ENCODE data around the gene CTRB1. TPM values are rescaled to one million over a fixed set of nuclear protein-coding genes. Genes with fewer than 3 reads are reported as not detected.

The CTRB1 gene
- polyA plus RNA-seq, 1 donor, result not detected

DNA sequence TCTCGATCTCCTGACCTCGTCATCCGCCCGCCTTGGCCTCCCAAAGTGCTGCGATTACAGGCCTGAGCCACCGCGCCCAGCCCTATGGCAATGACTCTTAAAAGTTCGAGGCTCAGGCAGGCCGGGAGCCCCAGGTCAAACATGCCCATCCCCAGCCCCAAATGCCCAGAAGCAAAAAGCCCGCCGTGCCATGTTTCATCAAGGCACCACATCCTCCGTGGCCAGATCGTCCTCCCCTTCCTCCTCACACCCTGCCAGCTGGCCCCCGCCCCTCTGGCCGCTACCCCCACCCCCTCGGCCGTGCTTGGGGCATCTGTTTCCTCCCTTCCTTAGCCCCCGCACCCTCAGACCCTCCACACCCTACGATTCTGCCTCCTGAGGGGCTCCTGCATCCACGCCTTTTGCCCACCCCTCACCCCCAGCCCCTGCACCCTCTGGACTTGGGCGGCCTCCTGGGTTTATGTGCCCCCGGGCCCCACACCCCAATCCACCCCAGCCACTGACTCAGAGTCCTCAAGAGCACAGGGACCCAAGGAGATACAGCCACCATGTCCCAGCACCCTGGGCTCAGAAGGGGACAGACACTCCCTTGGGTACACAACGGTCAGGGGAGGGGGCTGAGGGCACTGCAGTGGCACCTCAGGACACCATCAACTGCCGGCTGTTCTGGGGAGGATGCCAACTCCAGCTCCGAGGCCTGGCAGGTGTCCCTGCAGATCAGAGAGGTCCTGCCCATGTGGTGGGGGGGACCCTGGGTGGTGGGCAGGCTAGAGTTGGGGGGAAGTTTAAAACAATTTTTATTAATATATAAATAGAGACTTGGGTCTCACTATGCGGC, 7.1 kb downstream of the CTRB1 start:
- H3K4me3 ChIP-seq (ENCODE audit: low read length), result no peak overlapping the region
- H3K9me3 ChIP-seq (ENCODE audit: control insufficient read depth, low read depth, low read length), result no peaks in the 10 kb centered on the region
- H3K36me3 ChIP-seq (ENCODE audit: control insufficient read depth, insufficient read depth, low read length), result peaks cover 34% of the 10 kb centered on the region
- no peak overlapping the region for H3K27ac ChIP-seq (ENCODE audit: low read length)
- DNase-seq, result no peak
- H3K4me1 ChIP-seq (ENCODE audit: control insufficient read depth, insufficient read depth, low read length), result no peaks in the 10 kb centered on the region
- no peaks in the 10 kb centered on the region for H3K27me3 ChIP-seq (ENCODE audit: control insufficient read depth, insufficient read depth, low read length)
- WGBS (ENCODE audit: insufficient coverage, low lambda C conversion rate), result no CpG with 5 or more reads among the region's 26 CpGs

DNA sequence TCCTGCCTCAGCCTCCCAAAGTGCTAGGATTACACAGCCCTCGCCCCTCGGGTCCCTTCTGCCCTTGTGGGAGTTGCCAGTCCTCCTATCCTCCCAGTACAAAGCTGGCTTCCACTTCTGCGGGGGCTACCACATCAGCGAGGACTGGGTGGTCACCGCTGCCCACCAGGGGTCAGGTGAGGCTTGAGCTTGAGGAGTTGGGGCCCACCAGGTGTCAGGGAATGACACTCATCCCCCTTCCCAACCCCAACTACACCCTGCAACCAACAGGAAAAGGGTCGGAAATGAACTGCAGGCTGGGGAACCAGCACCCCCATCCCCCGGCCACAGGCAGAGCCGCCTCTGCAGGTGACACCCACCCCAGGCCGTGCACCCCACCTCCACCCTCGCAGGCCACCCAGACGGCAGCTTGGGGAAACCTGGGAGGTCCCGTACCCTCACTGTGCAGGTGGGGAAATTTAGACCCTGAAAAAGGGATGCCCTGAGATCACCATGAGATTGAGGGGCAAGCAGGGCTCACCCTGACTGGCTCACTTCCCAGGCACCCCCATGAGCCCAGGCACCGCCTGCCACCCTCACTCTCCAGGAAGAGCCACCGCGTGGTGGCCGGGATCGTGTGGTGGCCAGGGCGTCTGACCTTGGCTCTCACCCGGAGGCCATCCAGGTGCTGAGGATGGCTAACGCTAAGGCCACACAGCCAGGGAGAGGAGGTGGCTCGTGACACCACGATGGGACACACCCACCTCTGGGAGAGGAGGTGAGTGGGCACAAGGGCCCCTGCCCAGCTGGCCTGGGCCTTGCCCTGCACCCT, 8.0 kb downstream of the CTRB1 start:
- Histone ChIP-seq H3K36me3 (ENCODE audit: control insufficient read depth, insufficient read depth, low read length) (peaks cover 40% of the 10 kb centered on the region), H3K27ac (ENCODE audit: low read length) (no peak overlapping the region), H3K4me1 (ENCODE audit: control insufficient read depth, insufficient read depth, low read length) (no peaks in the 10 kb centered on the region), H3K9me3 (ENCODE audit: control insufficient read depth, low read depth, low read length) (no peaks in the 10 kb centered on the region), H3K4me3 (ENCODE audit: low read length) (no peak overlapping the region), H3K27me3 (ENCODE audit: control insufficient read depth, insufficient read depth, low read length) (no peaks in the 10 kb centered on the region)
- WGBS (ENCODE audit: insufficient coverage, low lambda C conversion rate), result no CpG with 5 or more reads among the region's 22 CpGs
- DNase-seq, result no peak

DNA sequence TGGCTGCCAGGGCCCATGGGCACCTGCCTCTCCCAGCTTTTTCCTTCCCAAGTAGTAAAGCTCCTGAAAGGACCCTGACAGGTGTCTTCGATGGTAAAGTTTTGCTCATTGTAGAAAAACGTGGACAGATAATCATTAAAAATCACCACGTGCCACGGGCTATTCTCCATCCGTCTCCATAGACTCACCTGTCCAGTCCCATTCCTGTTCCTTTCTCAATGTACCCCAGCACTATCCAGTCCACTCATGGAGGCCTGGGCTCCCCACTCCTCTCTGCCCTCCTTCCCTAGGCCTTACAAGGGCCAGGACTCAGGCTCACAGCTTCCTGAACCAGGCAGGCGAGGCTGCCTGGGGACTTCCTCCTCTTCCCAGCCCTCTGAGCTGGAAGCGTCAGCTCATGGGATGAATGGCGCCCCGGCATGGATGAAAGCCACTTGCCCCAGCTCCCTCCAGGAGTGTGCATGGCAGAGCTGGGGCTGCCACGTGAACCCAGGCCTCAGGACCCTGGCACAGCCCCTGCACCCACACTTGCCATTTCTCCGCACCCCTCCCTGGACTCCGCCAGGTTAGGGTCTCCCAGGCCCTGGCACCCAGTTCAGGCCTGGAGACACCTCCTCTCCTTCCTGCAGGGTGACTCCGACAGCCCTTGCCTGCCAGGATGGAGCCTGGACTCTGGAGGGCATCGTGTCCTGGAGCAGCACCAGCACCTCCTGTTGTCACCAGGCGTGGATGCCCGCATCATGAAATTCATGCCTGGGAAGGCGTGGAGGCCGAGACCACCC, 8.8 kb downstream of the CTRB1 start:
- Histone ChIP-seq H3K9me3 (ENCODE audit: control insufficient read depth, low read depth, low read length) (no peaks in the 10 kb centered on the region), H3K27me3 (ENCODE audit: control insufficient read depth, insufficient read depth, low read length) (no peaks in the 10 kb centered on the region), H3K36me3 (ENCODE audit: control insufficient read depth, insufficient read depth, low read length) (peaks cover 42% of the 10 kb centered on the region), H3K27ac (ENCODE audit: low read length) (no peak overlapping the region), H3K4me3 (ENCODE audit: low read length) (no peak overlapping the region), H3K4me1 (ENCODE audit: control insufficient read depth, insufficient read depth, low read length) (no peaks in the 10 kb centered on the region)
- WGBS (ENCODE audit: insufficient coverage, low lambda C conversion rate), result no CpG with 5 or more reads among the region's 18 CpGs
- DNase-seq, result no peak

DNA sequence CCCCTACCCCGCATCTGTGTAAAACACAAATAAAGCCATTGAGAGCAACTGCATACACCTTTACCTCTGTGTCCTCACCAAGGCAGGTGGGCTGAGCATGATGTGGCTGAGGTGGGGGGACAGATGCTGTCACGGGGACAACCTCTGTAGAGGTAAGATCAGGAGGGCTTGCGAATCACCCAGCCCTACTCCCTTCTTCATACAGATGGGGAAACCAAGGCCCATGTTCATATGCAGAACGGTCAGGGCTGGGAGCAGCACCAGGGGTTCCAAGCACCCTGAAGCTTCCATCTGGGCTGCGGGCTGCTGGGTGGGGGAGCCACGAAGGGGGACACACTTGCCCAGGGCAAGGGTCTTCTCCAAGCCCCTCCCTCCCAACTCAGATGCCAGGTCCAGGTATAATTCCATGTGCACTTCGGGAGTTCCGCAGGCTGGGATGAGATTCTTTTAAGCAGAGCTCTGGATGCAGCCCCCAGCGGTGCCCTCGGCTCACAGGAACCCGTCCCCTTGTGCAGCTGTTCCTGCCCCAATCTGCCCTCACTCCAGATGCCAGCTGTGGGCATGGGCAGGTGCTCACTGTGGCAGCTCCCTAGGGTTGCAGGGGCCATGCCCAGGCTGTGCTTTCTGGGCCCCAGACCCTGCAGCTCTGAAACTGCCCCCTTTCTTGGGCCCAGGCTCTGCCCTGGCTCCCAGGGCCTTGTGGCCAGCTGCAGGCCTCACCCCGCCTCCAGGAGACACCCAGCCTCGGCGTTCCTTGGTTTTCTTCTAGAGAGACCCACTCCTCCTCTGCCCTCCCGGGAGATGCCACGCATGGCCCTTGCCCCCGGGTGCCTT, 9.6 kb downstream of the CTRB1 start:
- H3K4me1 ChIP-seq (ENCODE audit: control insufficient read depth, insufficient read depth, low read length), result no peaks in the 10 kb centered on the region
- DNase-seq, result no peak
- H3K27me3 ChIP-seq (ENCODE audit: control insufficient read depth, insufficient read depth, low read length), result no peaks in the 10 kb centered on the region
- H3K36me3 ChIP-seq (ENCODE audit: control insufficient read depth, insufficient read depth, low read length), result peaks cover 50% of the 10 kb centered on the region
- H3K4me3 ChIP-seq (ENCODE audit: low read length), result no peak overlapping the region
- WGBS (ENCODE audit: insufficient coverage, low lambda C conversion rate), result no CpG with 5 or more reads among the region's 17 CpGs
- H3K9me3 ChIP-seq (ENCODE audit: control insufficient read depth, low read depth, low read length), result no peaks in the 10 kb centered on the region
- no peak overlapping the region for H3K27ac ChIP-seq (ENCODE audit: low read length)

DNA sequence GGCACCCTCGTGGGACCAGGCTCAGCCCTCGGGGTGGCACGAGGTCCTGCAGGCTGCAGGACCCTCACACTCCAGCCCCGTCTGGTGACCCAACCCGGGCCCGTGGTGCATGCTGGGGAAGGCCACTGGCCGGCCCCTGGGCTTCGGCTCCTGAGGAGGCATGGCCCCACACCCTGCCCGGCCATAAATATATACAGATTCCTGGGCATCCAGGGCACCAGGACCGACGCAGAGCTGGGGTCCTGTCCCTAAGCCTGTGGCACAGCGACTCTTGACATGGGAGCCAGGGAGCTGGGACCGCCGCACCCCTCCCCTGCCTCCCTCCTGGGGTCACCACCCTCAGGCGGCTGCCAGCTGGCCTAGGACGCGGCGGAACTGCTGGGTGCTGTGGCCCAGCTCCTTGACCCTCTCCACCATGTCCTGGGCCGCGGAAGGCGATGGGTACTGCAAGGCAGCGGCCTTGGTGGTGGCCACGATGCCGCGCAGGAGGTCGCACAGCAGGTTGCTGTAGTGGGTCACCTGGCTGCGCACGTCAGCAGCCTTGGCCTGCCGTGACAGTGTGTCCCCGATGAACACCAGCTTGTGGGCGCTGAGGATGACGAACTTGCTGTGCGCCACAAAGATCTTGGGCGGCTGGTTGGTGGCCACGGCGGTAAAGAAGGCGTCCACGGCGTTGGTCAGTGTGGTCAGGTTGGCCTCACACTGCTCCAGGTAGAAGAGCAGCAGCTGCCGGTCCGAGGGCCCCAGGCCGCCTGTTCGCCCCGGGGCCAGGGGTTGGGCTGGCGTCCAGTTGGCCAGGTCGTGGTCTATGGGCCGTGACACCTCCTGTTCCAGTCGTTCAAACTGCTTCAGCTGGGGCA, 10.6 kb downstream of the CTRB1 start:
- H3K27ac ChIP-seq (ENCODE audit: low read length), result no peak overlapping the region
- WGBS (ENCODE audit: insufficient coverage, low lambda C conversion rate), result 100% methylated on average over 2 of the region's 48 CpGs
- H3K4me1 ChIP-seq (ENCODE audit: control insufficient read depth, insufficient read depth, low read length), result peaks cover 5% of the 10 kb centered on the region
- H3K36me3 ChIP-seq (ENCODE audit: control insufficient read depth, insufficient read depth, low read length), result peaks cover 59% of the 10 kb centered on the region
- no peak for DNase-seq
- no peaks in the 10 kb centered on the region for H3K9me3 ChIP-seq (ENCODE audit: control insufficient read depth, low read depth, low read length)
- no peaks in the 10 kb centered on the region for H3K27me3 ChIP-seq (ENCODE audit: control insufficient read depth, insufficient read depth, low read length)
- no peak overlapping the region for H3K4me3 ChIP-seq (ENCODE audit: low read length)

DNA sequence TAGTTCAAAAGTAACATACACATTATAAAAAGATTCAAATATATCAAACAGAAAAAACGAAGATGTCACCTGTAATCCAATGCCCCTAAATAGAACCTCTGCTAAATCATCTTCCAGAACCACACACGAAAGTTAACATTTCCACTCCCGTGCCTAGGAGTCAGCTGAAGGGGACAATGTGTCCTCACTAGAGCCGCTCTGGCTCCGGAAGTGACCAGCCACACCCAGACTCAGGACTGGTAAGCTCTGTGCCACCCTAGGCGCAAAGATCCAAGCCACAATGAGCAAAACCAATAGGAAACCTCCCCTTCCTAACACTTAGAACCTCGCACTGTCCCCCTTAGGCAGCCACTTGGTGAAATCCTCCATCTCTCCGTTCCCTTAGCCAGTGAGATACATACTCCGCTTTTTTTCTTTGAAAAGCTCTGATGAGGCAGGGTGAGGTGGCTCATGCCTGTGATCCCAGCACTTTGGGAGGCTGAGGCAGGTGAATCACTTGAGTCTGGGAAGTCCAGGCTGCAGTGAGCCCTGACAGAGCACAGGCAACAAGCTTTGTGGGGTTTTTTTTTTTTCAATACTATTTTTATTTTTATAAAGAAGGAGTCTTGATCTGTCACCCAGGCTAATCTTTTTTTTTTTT, 11.8 kb downstream of the CTRB1 start:
- H3K36me3 ChIP-seq (ENCODE audit: control insufficient read depth, insufficient read depth, low read length), result peaks cover 71% of the 10 kb centered on the region
- no CpG with 5 or more reads among the region's 9 CpGs for WGBS (ENCODE audit: insufficient coverage, low lambda C conversion rate)
- no peak overlapping the region for H3K27ac ChIP-seq (ENCODE audit: low read length)
- no peak for DNase-seq
- peaks cover 4% of the 10 kb centered on the region for H3K9me3 ChIP-seq (ENCODE audit: control insufficient read depth, low read depth, low read length)
- peaks cover 6% of the 10 kb centered on the region for H3K4me1 ChIP-seq (ENCODE audit: control insufficient read depth, insufficient read depth, low read length)
- no peaks in the 10 kb centered on the region for H3K27me3 ChIP-seq (ENCODE audit: control insufficient read depth, insufficient read depth, low read length)
- no peak overlapping the region for H3K4me3 ChIP-seq (ENCODE audit: low read length)

DNA sequence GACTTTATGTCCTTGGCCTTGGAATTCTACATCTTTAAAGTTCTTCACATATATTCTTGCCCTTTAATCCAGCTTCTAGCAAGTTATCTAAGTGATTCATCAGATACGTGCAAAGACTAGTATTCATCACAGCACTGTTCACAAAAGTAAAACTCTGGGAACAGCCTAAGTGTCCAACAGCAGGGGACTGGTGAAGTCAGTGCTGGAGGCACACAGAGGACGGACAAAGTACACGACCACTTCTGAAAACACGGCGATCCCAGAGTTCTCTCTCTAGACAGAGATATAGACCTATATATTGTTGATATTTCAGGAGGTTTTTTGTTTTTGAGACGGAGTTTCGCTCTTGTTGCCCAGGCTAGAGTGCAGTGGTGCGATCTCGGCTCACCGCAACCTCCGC, 12.8 kb downstream of the CTRB1 start:
- Histone ChIP-seq H3K9me3 (ENCODE audit: control insufficient read depth, low read depth, low read length) (peaks cover 4% of the 10 kb centered on the region), H3K27me3 (ENCODE audit: control insufficient read depth, insufficient read depth, low read length) (no peaks in the 10 kb centered on the region), H3K4me1 (ENCODE audit: control insufficient read depth, insufficient read depth, low read length) (peaks cover 6% of the 10 kb centered on the region), H3K27ac (ENCODE audit: low read length) (no peak overlapping the region), H3K36me3 (ENCODE audit: control insufficient read depth, insufficient read depth, low read length) (peaks cover 80% of the 10 kb centered on the region), H3K4me3 (ENCODE audit: low read length) (no peak overlapping the region)
- no peak for DNase-seq
- whole genome bisulfite sequencing (ENCODE audit: insufficient coverage, low lambda C conversion rate), result no CpG with 5 or more reads among the region's 11 CpGs

DNA sequence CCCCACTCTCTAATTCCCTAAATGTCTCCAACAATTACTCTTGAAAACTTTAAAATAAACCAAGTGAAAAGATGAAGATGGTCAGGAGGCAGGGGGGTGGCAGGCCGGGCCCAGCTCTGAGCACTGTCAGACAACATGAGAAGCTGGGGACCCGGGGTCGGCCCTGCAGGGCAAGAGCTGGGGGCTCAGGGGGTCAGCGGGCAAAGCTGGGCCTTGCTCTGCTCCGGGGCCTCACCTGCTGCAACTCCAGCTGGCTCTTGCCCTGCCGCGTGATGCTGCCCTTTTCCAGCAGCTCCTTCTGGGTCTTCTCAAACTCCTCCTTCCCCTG, 14.8 kb downstream of the CTRB1 start:
- no peak overlapping the region for H3K27ac ChIP-seq (ENCODE audit: low read length)
- DNase-seq, result no peak
- H3K4me1 ChIP-seq (ENCODE audit: control insufficient read depth, insufficient read depth, low read length), result peaks cover 6% of the 10 kb centered on the region
- peaks cover 7% of the 10 kb centered on the region for H3K9me3 ChIP-seq (ENCODE audit: control insufficient read depth, low read depth, low read length)
- H3K36me3 ChIP-seq (ENCODE audit: control insufficient read depth, insufficient read depth, low read length), result peaks cover 84% of the 10 kb centered on the region
- no peaks in the 10 kb centered on the region for H3K27me3 ChIP-seq (ENCODE audit: control insufficient read depth, insufficient read depth, low read length)
- H3K4me3 ChIP-seq (ENCODE audit: low read length), result no peak overlapping the region
- WGBS (ENCODE audit: insufficient coverage, low lambda C conversion rate), result no CpG with 5 or more reads among the region's 7 CpGs
